H1 (cell line): Measurements from ENCODE around the gene NUDT2. TPM values are rescaled to one million over a fixed set of nuclear protein-coding genes. Genes with fewer than 3 reads are reported as not detected.

Experiments
- ATF2 ChIP-seq: IDR thresholded peaks from 2 replicates; pipeline ENCODE4 v1.6.1; 2012; ENCODE audit warnings: low read length, inconsistent platforms
- CHD1 ChIP-seq: IDR thresholded peaks from 2 replicates; pipeline ENCODE4 v1.6.1; 2012; ENCODE audit warnings: low read depth, low read length, improper control_type of control experiment
- polyA plus RNA-seq, 7 experiments: library from polyadenylated mRNA; depleted of rRNA in 3 of 7; stranded (reverse) in 5 of 7; unstranded in 2 of 7; fragments of >200 nt in 5 of 7; fragments of 200-250 nt in 2 of 7; gene quantifications; 1 replicate in 5 of 7; 2 replicates in 1 of 7; 4 replicates in 1 of 7; pipeline versions ENCODE4 v1.2.1 to v1.2.3, GENCODE V29; 2011 to 2013; ENCODE audit warnings: missing spikeins in 2 of 7, mixed read lengths in 2 of 7
- total RNA-seq: library from RNA; stranded (reverse); fragmentation: NEBNext Ultra II Directional; extraction: Animal tissue kit (Norgen Biotek cat#: 25700); gene quantifications from 2 replicates; pipeline ENCODE4 v1.2.1, GENCODE V29; 2021

Gene NUDT2
- total and polyA plus RNA-seq, 2 of the 8 experiments (the other 6 are each of a cell fraction or from before 2014, with no cell fraction given) = 16.7 to 23.7 TPM

- no peak for TF ChIP-seq ATF2
- no peak for TF ChIP-seq CHD1
Observed at GRCh38 chr9:34363619-34364351, 34.4 kb downstream of the NUDT2 start (continued).
